SK-N-SH (cell line): Measurements from ENCODE around the gene RAC3. TPM values are rescaled to one million over a fixed set of nuclear protein-coding genes. Genes with fewer than 3 reads are reported as not detected.

Source experiments
- CTCF ChIA-PET: fragments of 300-600, 350-600 bp; formaldehyde crosslinking; extraction: SDS; loops from one replicate; lab custom pipeline; 2021; lab: Yijun Ruan, JAX
- POLR2A ChIA-PET: fragments of 350-600 bp; sonication (Branson Sonifier 250); formaldehyde crosslinking; extraction: SDS; loops from one replicate; lab custom pipeline; 2020; ENCODE audit warnings: antibody characterized with exemption, inconsistent platforms; lab: Yijun Ruan, JAX
- DNase-seq: peaks from one replicate; pipeline ENCODE4 v3.0.0; 2012
- H2AFZ ChIP-seq: fragments of 200-600 bp; sonication (generic); 2 replicates; pipeline ENCODE4 v1.8.1; 2016; ENCODE audit warnings: antibody characterized with exemption, mild to moderate bottlenecking, low read depth
- H3F3A ChIP-seq: fragments of 200-600 bp; sonication (generic); replicated peaks from 2 replicates; pipeline ENCODE3; 2016; ENCODE audit warnings: antibody characterized with exemption, mild to moderate bottlenecking; ENCODE audit not compliant: insufficient read depth
- H3K27ac ChIP-seq, 2 experiments: fragments of 200-500 bp in 1 of 2; fragments of 200-600 bp in 1 of 2; sonication (Bioruptor generic) in 1 of 2; sonication (generic), shearing (Covaris generic) in 1 of 2; 2 replicates each; pipeline versions ENCODE4 v1.5.1 to v1.6.1; 2014 to 2016; ENCODE audit warnings: low read depth in 2 of 2, inconsistent platforms in 1 of 2, low read length in 1 of 2, mild to moderate bottlenecking in 1 of 2, mixed read lengths in 1 of 2
- H3K27me3 ChIP-seq: fragments of 200-600 bp; sonication (generic), shearing (Covaris generic); 2 replicates; pipeline ENCODE4 v1.6.1; 2016; ENCODE audit warnings: mixed run types; ENCODE audit not compliant: insufficient read depth
- H3K36me3 ChIP-seq, 2 experiments: fragments of 200-500 bp in 1 of 2; fragments of 200-600 bp in 1 of 2; sonication (Bioruptor generic) in 1 of 2; sonication (generic) in 1 of 2; replicated peaks in 1 of 2; 2 replicates each; pipeline versions ENCODE3 to v1.5.1; 2014 to 2016; ENCODE audit warnings: low read length in 1 of 2, mild to moderate bottlenecking in 1 of 2; ENCODE audit not compliant: insufficient read depth in 2 of 2, control insufficient read depth in 1 of 2
- H3K4me1 ChIP-seq, 2 experiments: fragments of 200-500 bp in 1 of 2; fragments of 200-600 bp in 1 of 2; sonication (Bioruptor generic) in 1 of 2; sonication (generic), shearing (Covaris generic) in 1 of 2; 2 replicates each; pipeline versions ENCODE4 v1.5.1 to v1.6.1; 2014 to 2016; ENCODE audit warnings: low read depth in 1 of 2, low read length in 1 of 2, mixed run types in 1 of 2; ENCODE audit not compliant: insufficient read depth in 2 of 2, control insufficient read depth in 1 of 2
- H3K4me2 ChIP-seq: fragments of 200-600 bp; sonication (generic), shearing (Covaris generic); 2 replicates; pipeline ENCODE4 v1.6.1; 2017; ENCODE audit warnings: mixed run types
- H3K4me3 ChIP-seq, 2 experiments: fragments of 200-500 bp in 1 of 2; fragments of 200-600 bp in 1 of 2; sonication (Bioruptor generic) in 1 of 2; sonication (generic), shearing (Covaris generic) in 1 of 2; 2 replicates each; pipeline versions ENCODE4 v1.5.1 to v1.8.1; 2014 to 2016; ENCODE audit warnings: low read depth in 2 of 2, inconsistent platforms in 1 of 2, low read length in 1 of 2, mild to moderate bottlenecking in 1 of 2, mixed read lengths in 1 of 2, moderate library complexity in 1 of 2
- H3K79me2 ChIP-seq: fragments of 200-600 bp; sonication (generic); 2 replicates; pipeline ENCODE4 v1.8.1; 2017; ENCODE audit warnings: mild to moderate bottlenecking; ENCODE audit not compliant: insufficient read depth
- H3K9ac ChIP-seq: fragments of 200-600 bp; sonication (generic); 2 replicates; pipeline ENCODE4 v1.6.1; 2017; ENCODE audit warnings: mixed run types
- H3K9me2 ChIP-seq: fragments of 200-600 bp; sonication (generic); 2 replicates; pipeline ENCODE4 v1.6.1; 2017; ENCODE audit warnings: mixed run types
- H3K9me3 ChIP-seq: fragments of 200-600 bp; sonication (generic); 2 replicates; pipeline ENCODE4 v1.6.1; 2017; ENCODE audit warnings: mixed run types, mild to moderate bottlenecking, moderate library complexity
- H4K20me1 ChIP-seq: fragments of 200-600 bp; sonication (generic); 2 replicates; pipeline ENCODE4 v1.6.1; 2017; ENCODE audit warnings: mild to moderate bottlenecking, mixed run types; ENCODE audit not compliant: insufficient read depth
- CHD2 ChIP-seq: fragments of 150-350 bp; IDR thresholded peaks from 2 replicates; pipeline ENCODE4 v1.6.1; 2018; ENCODE audit warnings: low read length; ENCODE audit not compliant: partially characterized antibody
- FOSL2 ChIP-seq: IDR thresholded peaks from 2 replicates; pipeline ENCODE4 v1.4.0; 2012; ENCODE audit warnings: low read depth, mild to moderate bottlenecking, moderate library complexity, borderline replicate concordance
- FOXM1 ChIP-seq: IDR thresholded peaks from 2 replicates; pipeline ENCODE4 v1.4.0; 2012; ENCODE audit warnings: low read depth, mild to moderate bottlenecking
- GABPA ChIP-seq: IDR thresholded peaks from 2 replicates; pipeline ENCODE4 v1.4.0; 2012; ENCODE audit warnings: low read depth, mild to moderate bottlenecking
- MXI1 ChIP-seq: IDR thresholded peaks from 2 replicates; pipeline ENCODE4 v1.6.1; 2012; ENCODE audit warnings: mild to moderate bottlenecking, low read depth, low read length, improper control_type of control experiment
- RXRA ChIP-seq: IDR thresholded peaks from 2 replicates; pipeline ENCODE4 v1.4.0; 2012; ENCODE audit warnings: low read depth, mild to moderate bottlenecking, borderline replicate concordance
- SMC3 ChIP-seq: IDR thresholded peaks from 2 replicates; pipeline ENCODE4 v1.6.1; 2012; ENCODE audit warnings: low read depth, low read length, improper control_type of control experiment
- WGBS: methylation state at CpG from one replicate; pipeline ENCODE4 v1.1.6; 2017; ENCODE audit warnings: low lambda C conversion rate; 5-methylcytosine and 5-hydroxymethylcytosine counted together
- polyA plus RNA-seq, 3 experiments: library from polyadenylated mRNA; depleted of rRNA; stranded (reverse); fragments of >200 nt; gene quantifications; 2 replicates each; pipeline ENCODE4 v1.2.3, GENCODE V29; 2012
- TF ChIP-seq, protein P1 (sequence below): fragments of 200-600 bp; sonication (generic); IDR thresholded peaks from 2 replicates; pipeline ENCODE4 v1.6.1; 2017; ENCODE audit warnings: antibody characterized with exemption, mild to moderate bottlenecking, moderate library complexity
- TF ChIP-seq, protein P2 (sequence below): fragments of 150-350 bp; IDR thresholded peaks from 2 replicates; pipeline ENCODE4 v1.6.1; 2017; ENCODE audit warnings: antibody characterized with exemption, low read length, low read depth, borderline replicate concordance
- TF ChIP-seq, protein P3 (sequence below): IDR thresholded peaks from 2 replicates; pipeline ENCODE4; 2012
- TF ChIP-seq, protein P4 (sequence below): fragments of 150-350 bp; IDR thresholded peaks from 2 replicates; pipeline ENCODE4 v1.6.1; 2016; ENCODE audit warnings: mild to moderate bottlenecking, low read depth, low read length

RAC3 gene
- polyA plus RNA-seq, 1 of the 3 experiments (the other 2 are of a cell fraction): 83.6 TPM

DNA sequence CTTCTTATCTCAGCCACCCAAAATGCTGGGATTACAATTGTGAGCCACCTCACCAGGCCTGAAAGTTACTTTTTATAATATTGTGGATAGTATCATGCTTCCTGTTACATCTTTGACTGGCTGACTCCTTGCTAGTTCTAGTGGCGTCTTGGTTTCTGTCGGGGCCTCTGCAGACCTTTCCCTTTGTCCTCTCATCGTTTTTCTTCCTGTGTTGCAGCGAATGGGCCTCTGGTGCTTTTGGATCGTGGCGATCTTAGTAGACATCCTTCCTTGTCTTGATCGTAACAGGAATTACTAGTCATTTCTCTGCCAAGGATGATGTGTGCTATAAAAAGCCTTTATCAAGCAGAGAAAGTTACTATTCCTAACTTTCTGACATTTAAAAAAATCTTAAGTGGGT, 33.3 kb upstream of the RAC3 start:
- Histone ChIP-seq H3K27ac (no peak overlapping the region), H3K4me1 (peaks cover 0 to 8% of the 10 kb centered on the region in 2 experiments; a peak in 3 of 4 replicates), H3K9me3 (no peaks in the 10 kb centered on the region), H3K36me3 (peaks cover 0 to 9% of the 10 kb centered on the region in 2 experiments), H3K27me3 (no peaks in the 10 kb centered on the region), H3F3A (peaks cover 14% of the 10 kb centered on the region), H3K4me3 (no peak overlapping the region), H2AFZ (no peak overlapping the region), H4K20me1 (no peaks in the 10 kb centered on the region), H3K79me2 (peaks cover 11% of the 10 kb centered on the region), H3K9ac (no peak overlapping the region), H3K4me2 (no peak overlapping the region), H3K9me2 (no peaks in the 10 kb centered on the region)
- ChIA-PET CTCF (interaction anchor here (5.9 to 6.3 kb wide), 2 partner anchors 23 to 37 kb away, joined by 43 to 56 read pairs; partner anchors contain the start of genes CENPX and NOTUM), POLR2A (no interaction called here)
- 94% methylated on average over 7 of the region's 7 CpGs for WGBS
- no peak for TF ChIP-seq GABPA
- no peak for TF ChIP-seq FOXM1
- no peak for TF ChIP-seq SMC3
- no peak for TF ChIP-seq FOSL2
- no peak for DNase-seq

DNA sequence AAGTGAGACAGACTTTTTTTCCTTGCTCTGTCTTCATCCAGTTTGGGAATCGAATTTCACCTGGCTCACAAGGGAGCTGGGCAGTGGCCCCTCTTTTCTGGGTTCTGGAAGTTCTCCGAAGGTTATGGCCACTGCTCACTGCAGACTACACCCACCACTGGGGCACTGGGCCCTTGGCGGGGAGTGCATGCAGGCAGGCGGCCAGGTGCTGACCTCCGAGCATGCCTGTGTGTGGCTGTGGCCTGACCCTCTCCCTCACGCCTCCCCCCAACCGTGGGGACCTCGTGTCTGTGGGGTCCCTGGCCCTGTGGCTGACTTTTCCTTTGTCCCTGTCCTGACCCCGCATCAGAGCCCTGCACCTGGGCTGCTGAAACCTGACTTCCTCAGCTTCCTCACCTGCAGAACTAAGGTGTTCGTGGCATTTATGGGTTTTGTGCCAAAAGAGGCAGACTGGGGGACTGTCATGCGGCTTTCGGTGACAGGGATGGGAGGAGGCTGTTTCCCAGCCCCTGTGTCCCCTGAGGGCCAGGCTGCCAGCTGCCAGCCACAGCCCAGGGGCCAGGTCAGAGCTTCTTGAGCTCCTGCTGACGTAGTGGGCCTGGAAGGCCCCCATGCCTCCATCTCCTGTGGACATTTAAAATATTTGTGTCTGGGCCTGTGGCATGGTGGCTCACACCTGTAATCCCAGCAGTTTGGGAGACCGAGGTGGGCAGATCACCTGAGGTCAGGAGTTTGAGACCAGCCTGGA, 32.6 kb upstream of the RAC3 start:
- 88% methylated on average over 10 of the region's 14 CpGs for WGBS
- H3K27me3 ChIP-seq: no peaks in the 10 kb centered on the region
- H3F3A ChIP-seq: peaks cover 21% of the 10 kb centered on the region
- H3K4me3 ChIP-seq: no peak overlapping the region
- H3K79me2 ChIP-seq: peaks cover 11% of the 10 kb centered on the region
- no peak overlapping the region for H2AFZ ChIP-seq
- peaks cover 0 to 7% of the 10 kb centered on the region in 2 experiments for H3K36me3 ChIP-seq
- POLR2A ChIA-PET: no interaction called here
- no peak overlapping the region for H3K27ac ChIP-seq
- TF ChIP-seq, protein P1, sequence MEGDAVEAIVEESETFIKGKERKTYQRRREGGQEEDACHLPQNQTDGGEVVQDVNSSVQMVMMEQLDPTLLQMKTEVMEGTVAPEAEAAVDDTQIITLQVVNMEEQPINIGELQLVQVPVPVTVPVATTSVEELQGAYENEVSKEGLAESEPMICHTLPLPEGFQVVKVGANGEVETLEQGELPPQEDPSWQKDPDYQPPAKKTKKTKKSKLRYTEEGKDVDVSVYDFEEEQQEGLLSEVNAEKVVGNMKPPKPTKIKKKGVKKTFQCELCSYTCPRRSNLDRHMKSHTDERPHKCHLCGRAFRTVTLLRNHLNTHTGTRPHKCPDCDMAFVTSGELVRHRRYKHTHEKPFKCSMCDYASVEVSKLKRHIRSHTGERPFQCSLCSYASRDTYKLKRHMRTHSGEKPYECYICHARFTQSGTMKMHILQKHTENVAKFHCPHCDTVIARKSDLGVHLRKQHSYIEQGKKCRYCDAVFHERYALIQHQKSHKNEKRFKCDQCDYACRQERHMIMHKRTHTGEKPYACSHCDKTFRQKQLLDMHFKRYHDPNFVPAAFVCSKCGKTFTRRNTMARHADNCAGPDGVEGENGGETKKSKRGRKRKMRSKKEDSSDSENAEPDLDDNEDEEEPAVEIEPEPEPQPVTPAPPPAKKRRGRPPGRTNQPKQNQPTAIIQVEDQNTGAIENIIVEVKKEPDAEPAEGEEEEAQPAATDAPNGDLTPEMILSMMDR: no peak
- TF ChIP-seq RXRA: no peak
- TF ChIP-seq, protein P2, sequence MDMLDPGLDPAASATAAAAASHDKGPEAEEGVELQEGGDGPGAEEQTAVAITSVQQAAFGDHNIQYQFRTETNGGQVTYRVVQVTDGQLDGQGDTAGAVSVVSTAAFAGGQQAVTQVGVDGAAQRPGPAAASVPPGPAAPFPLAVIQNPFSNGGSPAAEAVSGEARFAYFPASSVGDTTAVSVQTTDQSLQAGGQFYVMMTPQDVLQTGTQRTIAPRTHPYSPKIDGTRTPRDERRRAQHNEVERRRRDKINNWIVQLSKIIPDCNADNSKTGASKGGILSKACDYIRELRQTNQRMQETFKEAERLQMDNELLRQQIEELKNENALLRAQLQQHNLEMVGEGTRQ: no peak
- no peak for TF ChIP-seq FOSL2
- no peak for TF ChIP-seq CHD2
- TF ChIP-seq, protein P3, sequence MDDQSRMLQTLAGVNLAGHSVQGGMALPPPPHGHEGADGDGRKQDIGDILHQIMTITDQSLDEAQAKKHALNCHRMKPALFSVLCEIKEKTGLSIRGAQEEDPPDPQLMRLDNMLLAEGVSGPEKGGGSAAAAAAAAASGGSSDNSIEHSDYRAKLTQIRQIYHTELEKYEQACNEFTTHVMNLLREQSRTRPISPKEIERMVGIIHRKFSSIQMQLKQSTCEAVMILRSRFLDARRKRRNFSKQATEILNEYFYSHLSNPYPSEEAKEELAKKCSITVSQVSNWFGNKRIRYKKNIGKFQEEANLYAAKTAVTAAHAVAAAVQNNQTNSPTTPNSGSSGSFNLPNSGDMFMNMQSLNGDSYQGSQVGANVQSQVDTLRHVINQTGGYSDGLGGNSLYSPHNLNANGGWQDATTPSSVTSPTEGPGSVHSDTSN: no peak
- TF ChIP-seq, protein P4, sequence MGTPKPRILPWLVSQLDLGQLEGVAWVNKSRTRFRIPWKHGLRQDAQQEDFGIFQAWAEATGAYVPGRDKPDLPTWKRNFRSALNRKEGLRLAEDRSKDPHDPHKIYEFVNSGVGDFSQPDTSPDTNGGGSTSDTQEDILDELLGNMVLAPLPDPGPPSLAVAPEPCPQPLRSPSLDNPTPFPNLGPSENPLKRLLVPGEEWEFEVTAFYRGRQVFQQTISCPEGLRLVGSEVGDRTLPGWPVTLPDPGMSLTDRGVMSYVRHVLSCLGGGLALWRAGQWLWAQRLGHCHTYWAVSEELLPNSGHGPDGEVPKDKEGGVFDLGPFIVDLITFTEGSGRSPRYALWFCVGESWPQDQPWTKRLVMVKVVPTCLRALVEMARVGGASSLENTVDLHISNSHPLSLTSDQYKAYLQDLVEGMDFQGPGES: no peak
- no peak for TF ChIP-seq MXI1
- CTCF ChIA-PET: interaction anchor here (0.7 to 6.3 kb wide), 3 partner anchors 22 to 45 kb away, joined by 3 to 56 read pairs (median 43); partner anchors contain the start of genes CENPX and NOTUM
- no peaks in the 10 kb centered on the region for H3K9me3 ChIP-seq
- no peaks in the 10 kb centered on the region for H3K9me2 ChIP-seq
- H3K9ac ChIP-seq: no peak overlapping the region
- no peak for DNase-seq
- H4K20me1 ChIP-seq: no peaks in the 10 kb centered on the region
- H3K4me1 ChIP-seq: peaks cover 3 to 12% of the 10 kb centered on the region in 2 experiments; a peak in 3 of 4 replicates
- H3K4me2 ChIP-seq: no peak overlapping the region
